Forelimb muscle (tissue), 1 donor: ENCODE measurements around the gene MXD3. TPM values are rescaled to one million over a fixed set of nuclear protein-coding genes. Genes with fewer than 3 reads are reported as not detected.

Experiments used
- DNase-seq: peaks from one replicate; pipeline ENCODE4 v3.0.0-alpha.2; 2013; ENCODE audit warnings: low read depth
- polyA plus RNA-seq: library from polyadenylated mRNA; unstranded; fragments of 120-200 nt; gene quantifications from one replicate; pipeline ENCODE4 v1.2.1, GENCODE V29; 2013; ENCODE audit not compliant: insufficient read length

MXD3 gene
- polyA plus RNA-seq, 1 donor: 19.0 TPM

GRCh38 chr5:177303121-177303924 lies 8.4 kb downstream of the MXD3 start, which contains the start of the genes PRELID1 and RAB24:
Gene PRELID1 (plus strand): TSS chr5:177303799. CDS start chr5:177303986, 187 bp downstream.
Gene RAB24 (minus strand): TSS chr5:177303719. CDS start chr5:177303288, 431 bp downstream.
- DNase-seq: no peak

DNA sequence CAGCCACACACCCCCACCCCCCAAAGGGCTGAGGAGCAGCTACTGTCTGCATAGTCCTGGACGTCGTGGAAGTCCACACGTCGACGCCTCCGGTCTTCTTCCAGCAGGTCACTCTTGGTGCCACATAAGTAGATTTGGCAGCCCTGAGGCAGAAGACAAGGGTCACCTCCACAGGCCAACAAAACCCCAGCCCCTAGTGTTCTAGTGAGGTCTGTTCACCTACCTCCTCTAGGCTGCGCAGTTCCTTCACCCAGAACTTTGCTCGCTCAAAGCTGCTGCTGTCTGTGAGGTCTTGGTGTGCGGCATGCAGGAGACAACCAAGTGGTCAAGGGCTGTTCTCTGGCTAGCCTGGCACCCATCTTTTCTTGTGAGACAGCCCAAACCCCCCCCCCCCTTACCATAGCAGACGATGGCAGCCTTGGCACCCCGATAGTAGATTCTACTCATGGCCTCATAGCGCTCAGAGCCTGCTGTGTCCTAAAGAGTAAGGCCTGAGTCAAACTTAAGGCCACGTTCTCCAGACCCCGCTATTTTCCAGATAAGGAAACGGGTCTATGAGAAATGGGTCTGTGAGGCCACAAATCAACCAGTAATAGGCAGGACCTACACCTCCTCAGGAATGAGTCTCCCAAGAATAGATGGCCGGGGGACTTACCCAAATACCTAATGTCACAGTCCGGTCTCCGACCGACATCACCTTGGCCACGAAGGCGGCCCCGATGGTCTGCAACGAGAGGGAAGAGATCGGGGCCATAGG lies 9.2 kb downstream of the MXD3 start:
- no peak for DNase-seq

- DNase-seq: no peak
Observed at GRCh38 chr5:177301503-177302165, 10.1 kb downstream of the MXD3 start.

DNA sequence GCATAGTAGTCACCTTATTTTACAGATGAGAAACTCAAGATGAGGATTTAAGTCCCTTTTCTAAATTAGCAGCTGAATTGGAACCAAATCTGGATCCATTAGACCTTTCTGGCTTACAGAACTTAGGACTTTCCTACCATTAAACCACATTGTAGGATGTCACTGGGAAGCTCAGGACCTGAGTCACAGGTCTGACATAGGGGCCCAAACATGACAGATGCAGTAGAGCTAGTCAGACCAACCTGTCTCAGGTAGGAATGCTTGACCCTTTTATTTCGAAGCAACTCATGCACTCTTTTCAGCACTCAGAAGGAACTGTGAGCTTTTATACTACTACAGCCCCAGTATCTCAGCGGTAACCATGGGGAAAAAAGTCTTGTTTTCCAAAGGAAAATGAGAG lies 10.7 kb downstream of the MXD3 start:
- DNase-seq: no peak

- DNase-seq: no peak
Observed at GRCh38 chr5:177300236-177300880, 11.3 kb downstream of the MXD3 start.

DNA sequence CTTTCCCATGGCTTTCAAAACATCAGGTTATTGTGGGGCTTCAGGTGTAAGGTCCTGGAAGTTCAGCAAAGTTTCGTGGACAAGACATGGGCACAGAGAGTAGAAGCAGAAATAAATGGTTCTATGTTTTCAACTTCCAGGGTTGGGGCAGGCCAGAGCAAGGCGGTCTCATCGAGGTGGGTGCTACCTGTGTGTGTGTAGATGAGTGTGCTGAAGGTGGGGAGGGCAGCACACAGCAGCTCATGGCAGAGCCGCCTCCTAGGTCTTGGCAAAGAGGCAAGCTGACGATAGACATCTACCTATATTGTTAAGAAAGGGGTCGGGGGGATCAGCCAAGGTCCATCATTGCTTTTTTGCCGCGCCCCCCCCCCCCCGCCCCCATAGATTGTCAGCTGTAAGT lies 12.0 kb downstream of the MXD3 start:
- no peak for DNase-seq

DNA sequence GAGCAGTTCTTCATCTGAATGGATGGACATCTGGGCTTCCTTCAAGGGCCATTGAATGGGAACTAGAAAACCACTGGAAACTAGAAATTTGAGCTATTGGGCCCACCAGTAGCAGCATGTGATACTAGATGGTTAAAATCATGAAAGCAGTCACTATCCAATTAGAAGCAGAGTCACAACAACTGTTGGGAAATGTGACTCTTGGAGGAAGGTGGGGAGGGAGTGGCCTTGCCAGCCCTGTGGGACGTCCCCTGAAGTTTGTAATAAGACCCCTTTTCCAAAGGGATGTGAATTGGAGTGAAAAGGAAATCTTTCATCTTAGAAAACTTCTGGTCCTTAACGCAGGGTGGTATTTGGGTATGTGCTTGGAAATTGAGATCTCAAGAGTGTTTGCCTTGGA lies 13.8 kb downstream of the MXD3 start:
- DNase-seq: no peak

DNA sequence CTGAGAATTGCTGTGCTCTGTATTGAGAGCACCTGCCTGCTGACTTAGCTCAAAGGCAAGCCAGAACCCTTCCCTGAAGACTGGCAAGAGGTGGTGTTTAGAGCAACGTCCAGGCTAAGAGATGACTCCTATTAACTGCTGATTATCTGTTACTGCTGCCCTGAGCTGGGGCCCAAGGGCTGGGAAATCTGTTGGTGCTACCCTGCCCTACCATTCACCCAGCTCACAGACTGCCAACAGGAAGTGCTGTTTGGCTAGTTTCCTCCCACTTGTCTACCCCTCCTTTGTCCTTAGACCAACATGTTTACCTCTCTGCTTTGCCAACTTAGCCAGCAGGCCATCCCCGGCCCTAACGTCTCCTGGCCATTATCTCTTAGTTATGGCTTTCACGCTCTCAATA lies 15.1 kb downstream of the MXD3 start:
- no peak for DNase-seq

DNA sequence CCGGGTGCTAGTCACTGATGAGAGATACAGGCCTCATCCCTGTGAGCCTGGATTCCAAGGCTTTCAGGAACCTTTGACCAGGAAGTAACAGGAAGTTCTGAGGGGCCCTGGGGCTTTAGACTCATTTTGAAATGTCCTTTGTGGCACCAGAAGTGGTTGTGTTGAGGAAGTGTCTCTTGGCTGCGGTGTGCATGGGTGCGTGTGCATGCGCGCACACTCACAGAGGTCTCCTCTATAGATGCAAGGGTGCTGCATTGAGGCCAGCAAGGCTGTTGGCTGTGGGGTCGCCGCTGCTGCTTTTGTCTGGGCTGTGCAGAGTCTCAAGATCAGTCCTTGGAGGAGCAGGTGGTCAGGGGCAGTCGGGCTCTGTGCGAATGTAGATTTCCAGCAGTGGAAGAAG lies 15.8 kb downstream of the MXD3 start:
- DNase-seq: no peak

- DNase-seq: no peak
Observed at GRCh38 chr5:177294632-177295031, 17.1 kb downstream of the MXD3 start.

- no peak for DNase-seq
Observed at GRCh38 chr5:177293819-177294581, 17.7 kb downstream of the MXD3 start.

GRCh38 chr5:177291735-177292134 lies 20.0 kb downstream of the MXD3 start:
- no peak for DNase-seq

- no peak for DNase-seq
Observed at GRCh38 chr5:177290816-177291596, 20.7 kb downstream of the MXD3 start.

DNA sequence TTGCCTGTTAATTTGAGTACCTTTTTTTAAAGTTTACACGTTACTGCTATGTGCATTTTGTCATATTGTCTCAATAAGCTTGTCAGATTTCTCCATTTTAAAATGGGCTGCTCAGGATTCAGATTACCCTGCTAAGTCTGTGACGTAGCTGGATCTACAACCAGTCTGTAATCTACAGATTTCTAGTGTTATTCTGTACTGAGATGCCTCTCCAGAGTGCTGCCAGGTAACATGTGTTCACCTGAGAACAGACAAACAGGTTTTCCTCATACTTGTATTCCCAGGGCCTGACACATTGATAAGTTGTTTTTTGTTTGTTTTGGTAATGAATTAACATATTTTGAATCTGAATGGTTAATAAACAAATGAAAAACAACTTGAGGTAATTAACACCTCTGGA lies 23.5 kb downstream of the MXD3 start:
- no peak for DNase-seq

DNA sequence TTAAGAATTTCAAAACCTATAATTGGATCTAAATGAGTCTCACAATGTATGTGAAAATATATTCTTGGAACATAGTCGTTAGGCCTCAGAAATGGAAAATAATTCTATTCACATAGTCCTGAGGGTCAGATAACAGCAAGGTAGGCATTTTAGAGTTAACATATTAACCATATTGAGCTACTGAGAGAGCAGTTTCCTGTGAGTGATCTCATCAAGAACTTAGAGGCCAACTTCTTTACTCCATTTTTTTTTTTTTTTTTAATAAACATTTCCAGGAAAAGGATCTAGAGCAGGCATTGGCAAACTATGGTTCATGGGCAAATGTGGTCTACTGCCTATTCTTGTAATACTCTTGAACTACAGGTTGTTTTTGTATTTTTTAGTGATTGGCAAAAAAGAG lies 34.8 kb downstream of the MXD3 start:
- no peak for DNase-seq

- DNase-seq: no peak
Observed at GRCh38 chr5:177275883-177276282, 35.8 kb downstream of the MXD3 start.

GRCh38 chr5:177271113-177271512 lies 40.6 kb downstream of the MXD3 start:
- no peak for DNase-seq

- DNase-seq: no peak
Observed at GRCh38 chr5:177270653-177271052, 41.0 kb downstream of the MXD3 start.

DNA sequence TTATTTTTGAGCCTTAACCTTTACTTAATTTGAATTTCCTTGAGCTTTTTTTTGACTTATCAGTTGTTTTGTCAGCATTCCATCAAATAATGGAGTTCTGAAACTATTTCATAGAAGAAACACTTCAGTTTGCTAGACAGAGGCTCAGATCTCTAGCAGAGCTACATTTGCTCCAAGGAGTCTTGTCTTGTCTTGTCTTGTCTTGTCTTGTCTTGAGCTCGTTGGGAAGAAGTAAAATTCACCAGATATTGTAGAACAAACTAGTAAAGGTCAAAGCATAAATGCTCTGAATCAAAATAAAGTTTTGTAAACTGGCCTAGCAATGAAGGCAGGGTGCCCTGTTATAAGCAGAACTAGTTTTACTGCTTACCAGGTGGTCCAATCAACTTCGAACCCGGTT lies 41.7 kb downstream of the MXD3 start:
- no peak for DNase-seq

GRCh38 chr5:177269232-177269895 lies 42.3 kb downstream of the MXD3 start:
- no peak for DNase-seq
